Bronchial epithelial cell (primary cell): ENCODE data around the gene RNF168. TPM values are rescaled to one million over a fixed set of nuclear protein-coding genes. Genes with fewer than 3 reads are reported as not detected.
"Not testable (repeated sequence)": the region's sequence is repeated elsewhere in the genome, so short reads cannot be mapped to it uniquely, and the experiment has no call there.

Experiments
- DNase-seq: peaks from one replicate; pipeline ENCODE4 v3.0.0-alpha.2; 2010; ENCODE audit warnings: low read depth
- FAIRE-seq: peaks from 2 replicates; lab custom pipeline; 2011; peaks lifted over from hg19 to GRCh38; lab: Jason Lieb, UNC
- H3K27me3 ChIP-seq: 2 replicates; pipeline ENCODE4 v1.5.1; 2011; ENCODE audit warnings: low read length; ENCODE audit not compliant: control insufficient read depth, insufficient read depth
- H3K36me3 ChIP-seq: 2 replicates; pipeline ENCODE4 v1.5.1; 2011; ENCODE audit warnings: low read length; ENCODE audit not compliant: control insufficient read depth, insufficient read depth
- H3K4me3 ChIP-seq: 2 replicates; pipeline ENCODE4 v1.5.1; 2011; ENCODE audit warnings: mild to moderate bottlenecking, low read depth, low read length, control low read depth
- CTCF ChIP-seq: IDR thresholded peaks from 2 replicates; pipeline ENCODE4 v1.5.1; 2011; ENCODE audit warnings: mild to moderate bottlenecking, moderate library complexity, low read length, control low read depth, inconsistent platforms; ENCODE audit not compliant: insufficient read depth, severe bottlenecking
- total RNA-seq: library from RNA; depleted of rRNA; stranded (reverse); fragments of >200 nt; gene quantifications from 2 replicates; pipeline ENCODE4 v1.2.1, GENCODE V29; 2014

RNF168 gene, protein sequence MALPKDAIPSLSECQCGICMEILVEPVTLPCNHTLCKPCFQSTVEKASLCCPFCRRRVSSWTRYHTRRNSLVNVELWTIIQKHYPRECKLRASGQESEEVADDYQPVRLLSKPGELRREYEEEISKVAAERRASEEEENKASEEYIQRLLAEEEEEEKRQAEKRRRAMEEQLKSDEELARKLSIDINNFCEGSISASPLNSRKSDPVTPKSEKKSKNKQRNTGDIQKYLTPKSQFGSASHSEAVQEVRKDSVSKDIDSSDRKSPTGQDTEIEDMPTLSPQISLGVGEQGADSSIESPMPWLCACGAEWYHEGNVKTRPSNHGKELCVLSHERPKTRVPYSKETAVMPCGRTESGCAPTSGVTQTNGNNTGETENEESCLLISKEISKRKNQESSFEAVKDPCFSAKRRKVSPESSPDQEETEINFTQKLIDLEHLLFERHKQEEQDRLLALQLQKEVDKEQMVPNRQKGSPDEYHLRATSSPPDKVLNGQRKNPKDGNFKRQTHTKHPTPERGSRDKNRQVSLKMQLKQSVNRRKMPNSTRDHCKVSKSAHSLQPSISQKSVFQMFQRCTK
- 6.8 and 8.2 TPM in 2 replicates for total RNA-seq

DNA sequence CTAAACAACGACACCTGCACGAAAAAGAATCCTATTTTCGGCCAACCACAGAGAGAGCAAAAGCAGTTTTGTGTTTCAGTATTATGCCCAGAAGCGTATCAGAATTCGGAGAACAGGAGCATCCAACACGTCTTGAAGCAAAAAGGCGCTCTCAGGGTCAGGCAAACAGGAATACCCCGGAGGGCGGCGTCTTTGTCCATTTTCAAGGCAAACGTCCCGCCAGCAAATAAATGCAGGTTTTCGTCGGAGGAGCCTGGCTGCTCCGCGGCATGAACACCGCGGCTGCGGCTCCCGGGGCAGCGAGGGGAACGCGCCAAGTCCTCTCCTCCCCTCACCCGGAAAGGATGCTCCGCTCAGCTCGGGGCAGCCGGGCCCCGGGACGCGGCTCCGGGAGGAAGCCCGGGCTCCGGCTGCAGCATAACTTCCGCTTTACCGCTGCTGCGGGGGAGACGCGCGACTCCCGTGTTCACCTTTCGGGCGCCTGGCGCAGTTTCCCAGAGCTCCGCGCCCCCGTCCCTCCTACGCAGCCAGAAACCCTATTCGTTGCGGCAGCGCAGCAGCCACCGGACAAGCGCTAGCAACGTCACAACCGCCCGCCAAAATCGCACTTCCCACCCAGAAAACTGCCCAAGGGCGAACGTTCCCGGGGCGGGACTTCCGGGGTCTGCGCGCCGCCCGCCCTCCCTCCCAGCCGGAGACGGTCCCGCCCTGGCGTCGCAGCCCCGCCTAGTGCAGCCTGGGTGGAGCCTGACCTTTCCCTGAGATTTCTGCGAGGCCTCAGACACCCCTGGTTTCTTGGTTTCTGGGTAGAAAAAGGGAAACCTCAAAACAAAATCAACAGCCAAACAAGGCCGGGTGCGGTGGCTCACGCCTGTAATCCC, at the start of gene RNF168:
Gene RNF168 (minus strand): TSS at position 573 of the 881 bp plus-strand sequence. CDS start 595 bp downstream, outside the sequence.
- FAIRE-seq = no peak
- Histone ChIP-seq H3K4me3 (peak within 1 kb of the TSS; percentile 79), H3K27me3 (no peaks in the 10 kb centered on the region), H3K36me3 (no peaks in the 10 kb centered on the region)
- TF ChIP-seq CTCF = no peak
- peak; percentile 84 for DNase-seq

- H3K4me3 ChIP-seq = no peak overlapping the region
- DNase-seq (no peak), FAIRE-seq (no peak)
- H3K27me3 ChIP-seq = no peaks in the 10 kb centered on the region
- TF ChIP-seq CTCF = no peak
- H3K36me3 ChIP-seq = no peaks in the 10 kb centered on the region
Measured at GRCh38 chr3:196552253-196552652, 48.7 kb upstream of the RNF168 start.

DNA sequence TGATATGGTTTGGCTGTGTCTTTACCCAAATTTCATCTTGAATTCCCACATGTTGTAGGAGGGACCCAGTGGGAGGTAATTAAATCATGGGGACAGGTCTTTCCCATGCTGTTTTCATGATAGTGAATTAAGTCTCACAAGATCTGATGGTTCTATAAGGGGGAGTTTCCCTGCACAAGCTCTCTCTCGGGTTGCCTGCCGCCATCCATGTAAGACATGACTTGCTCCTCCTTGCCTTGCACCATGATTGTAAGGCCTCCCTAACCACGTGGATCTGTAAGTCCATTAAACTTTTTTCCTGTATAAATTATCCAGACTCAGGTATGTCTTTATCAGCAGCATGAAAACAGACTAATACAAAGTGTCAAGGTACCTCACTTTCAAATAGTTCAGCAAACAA, 46.6 kb upstream of the RNF168 start:
- H3K4me3 ChIP-seq, DNase-seq, H3K27me3 ChIP-seq, FAIRE-seq, H3K36me3 ChIP-seq: not testable (repeated sequence)

GRCh38 chr3:196549312-196549711, 45.7 kb upstream of the RNF168 start:
- not testable (repeated sequence) for DNase-seq, H3K36me3 ChIP-seq, FAIRE-seq, H3K4me3 ChIP-seq, H3K27me3 ChIP-seq

GRCh38 chr3:196547067-196547466, 43.5 kb upstream of the RNF168 start:
- TF ChIP-seq CTCF = no peak
- FAIRE-seq = no peak
- DNase-seq = no peak
- Histone ChIP-seq H3K4me3 (no peak overlapping the region), H3K27me3 (no peaks in the 10 kb centered on the region), H3K36me3 (no peaks in the 10 kb centered on the region)

- no peak overlapping the region for H3K4me3 ChIP-seq
- H3K27me3 ChIP-seq = no peaks in the 10 kb centered on the region
- FAIRE-seq = no peak
- TF ChIP-seq CTCF = no peak
- peak; percentile 44 for DNase-seq
- no peaks in the 10 kb centered on the region for H3K36me3 ChIP-seq
Measured at GRCh38 chr3:196546537-196546936, 43.0 kb upstream of the RNF168 start.
